GM12864 (cell line): Measurements from ENCODE around the gene PPP3CA.

Source experiments
- DNase-seq: peaks from one replicate; pipeline ENCODE4 v3.0.0-alpha.2; 2011; ENCODE audit warnings: low read depth
- H3K4me3 ChIP-seq: 2 replicates; pipeline ENCODE4 v1.5.1; 2011; ENCODE audit warnings: mild to moderate bottlenecking, low read depth, low read length, control low read depth
- CTCF ChIP-seq: IDR thresholded peaks from 2 replicates; pipeline ENCODE4 v1.5.1; 2011; ENCODE audit warnings: low read depth, mild to moderate bottlenecking, moderate library complexity, low read length, control low read depth, inconsistent platforms; ENCODE audit errors: missing control alignments

Gene PPP3CA

GRCh38 chr4:101355767-101356702, 8.7 kb upstream of the PPP3CA start:
- DNase-seq, result no peak
- no peak overlapping the region for H3K4me3 ChIP-seq
- TF ChIP-seq CTCF, result no peak

GRCh38 chr4:101355246-101355645, 7.9 kb upstream of the PPP3CA start:
- TF ChIP-seq CTCF, result no peak
- DNase-seq, result peak; percentile 57
- no peak overlapping the region for H3K4me3 ChIP-seq

GRCh38 chr4:101349801-101350064, 2.4 kb upstream of the PPP3CA start:
- DNase-seq, result no peak
- H3K4me3 ChIP-seq, result no peak overlapping the region
- TF ChIP-seq CTCF, result no peak

GRCh38 chr4:101348995-101349800, 1.9 kb upstream of the PPP3CA start:
- no peak overlapping the region; the same call in 1 of the 2 replicates for H3K4me3 ChIP-seq
- TF ChIP-seq CTCF, result no peak
- DNase-seq, result no peak

- peak overlapping the region; percentile 76 for H3K4me3 ChIP-seq
- DNase-seq, result no peak
- TF ChIP-seq CTCF, result no peak
Observed at GRCh38 chr4:101348367-101348827, 1.1 kb upstream of the PPP3CA start.

- peak; percentile 83 for DNase-seq
- H3K4me3 ChIP-seq, result peak overlapping the region; percentile 76
Observed at GRCh38 chr4:101347557-101348366, 436 bp upstream of the PPP3CA start.

More at GRCh38 chr4:101347557-101348366, 436 bp upstream of the PPP3CA start:
- TF ChIP-seq CTCF, result peak; percentile 4
